ENCODE measurements around the gene PKNOX2. TPM values are rescaled to one million over a fixed set of nuclear protein-coding genes. Genes with fewer than 3 reads are reported as not detected.

Gene PKNOX2
- total and polyA plus RNA-seq, 2 of the 4 experiments (the other 2 are of a cell fraction) = 0.72 to 2.3 TPM

GRCh38 chr11:125327518-125328224 lies 163.1 kb downstream of the PKNOX2 start:
- Histone ChIP-seq H3K14ac (replicated peaks; ENCODE audit: low read depth, low read length) (no peak overlapping the region), H3K36me3 (ENCODE audit: control insufficient read depth, insufficient read depth, low read length) (no peaks in the 10 kb centered on the region), H3K4ac (ENCODE audit: low read depth, low read length) (no peak overlapping the region), H3K18ac (ENCODE audit: low read depth, low read length) (no peak overlapping the region), H3K4me1 (ENCODE audit: control insufficient read depth, insufficient read depth, low read length) (no peaks in the 10 kb centered on the region), H3K9me3 (ENCODE audit: control insufficient read depth, insufficient read depth, low read length) (no peaks in the 10 kb centered on the region), H2AK9ac (replicated peaks; ENCODE audit: low read depth, low read length, poor library complexity) (no peak overlapping the region), H3K23ac (ENCODE audit: low read depth, low read length) (no peak overlapping the region; the same call in 1 of the 2 replicates), H3K56ac (ENCODE audit: extremely low read depth, insufficient read depth, low read length) (no peak overlapping the region), H3K4me2 (ENCODE audit: low read depth, low read length) (no peak overlapping the region), H2AFZ (replicated peaks; ENCODE audit: low read length, poor library complexity) (no peak overlapping the region), H2AK5ac (ENCODE audit: low read depth, low read length) (no peak overlapping the region), H2BK120ac (ENCODE audit: low read depth, low read length) (no peak overlapping the region), H4K91ac (ENCODE audit: insufficient read depth, low read depth, low read length) (no peak overlapping the region), H4K20me1 (ENCODE audit: insufficient read depth, low read length) (no peaks in the 10 kb centered on the region), H4K5ac (ENCODE audit: low read depth, low read length) (no peak overlapping the region), H3K4me3 (ENCODE audit: insufficient read depth, low read depth, low read length) (no peak overlapping the region), H2BK15ac (ENCODE audit: low read depth, low read length) (no peak overlapping the region), H2BK20ac (ENCODE audit: low read depth, low read length) (no peak overlapping the region), H4K8ac (ENCODE audit: low read depth in 2 of 2, low read length in 2 of 2) (no peak overlapping the region), H3K79me1 (ENCODE audit: low read depth in 1 of 2, low read length in 2 of 2) (no peaks in the 10 kb centered on the region), H2BK5ac (ENCODE audit: low read depth, low read length, poor library complexity, severe bottlenecking) (no peak overlapping the region), H3K27me3 (ENCODE audit: control insufficient read depth, insufficient read depth, low read length) (peaks cover 26% of the 10 kb centered on the region), H3K9me1 (ENCODE audit: insufficient read depth, low read length) (no peaks in the 10 kb centered on the region; the same call in 1 of the 2 replicates), H3K9ac (ENCODE audit: low read depth, low read length) (no peak overlapping the region), H3K27ac (ENCODE audit: insufficient read depth, low read length) (no peak overlapping the region)
- no TSS peak for BruUV-seq (replicated peaks)
- ChIA-PET POLR2A (ENCODE audit: unreplicated experiment) (no interaction called here), CTCF (interaction anchor here (0.6 to 1.7 kb wide), 2 partner anchors 19 to 184 kb away, joined by 4 to 5 read pairs; no protein-coding TSS in a partner anchor)
- in situ Hi-C loops (cut with MboI; ENCODE audit: low sequenced_read_pairs) = no loop called here
- dilution Hi-C loops (cut with HindIII; ENCODE audit: low sequenced_read_pairs, unreplicated experiment) = no loop called here
- no peak for DNase-seq
- WGBS, 2 experiments (ENCODE audit: extremely low coverage in 2 of 2, insufficient read length in 1 of 2) = 60% methylated on average over 1 of the region's 7 CpGs; no CpG with 5 or more reads in 1 of the 2 experiments
- no peak for ATAC-seq (ENCODE audit: low read depth)
- TF ChIP-seq MAFK (IDR thresholded peaks at IDR 0.05; ENCODE audit: low read depth, low read length) = no peak
- TF ChIP-seq BHLHE40 (IDR thresholded peaks at IDR 0.05; ENCODE audit: low read depth, low read length) = no peak
- no peak for TF ChIP-seq ELK1 (IDR thresholded peaks at IDR 0.05; ENCODE audit: borderline replicate concordance, low read depth, low read length)
- intact Hi-C loops (cut with micrococcal nuclease) = no loop called here

Measured in IMR-90 (cell line).